Gastroesophageal sphincter (tissue), 3 donors: ENCODE data around the gene PFN2.

Source experiments
- POLR2A ChIP-seq, 2 donors: fragments of 450-650 bp; IDR thresholded peaks; one replicate each; pipeline ENCODE4 v1.6.1; 2017; ENCODE audit warnings: antibody characterized with exemption in 2 of 2, mild to moderate bottlenecking in 2 of 2, moderate library complexity in 1 of 2
- TF ChIP-seq, protein P1 (sequence below), 4 experiments: fragments of 200-600 bp in 2 of 4; fragments of 450-650 bp in 2 of 4; sonication (generic) in 1 of 4; IDR thresholded peaks; one replicate each; pipeline ENCODE4 v1.5.1; 2017 to 2019; ENCODE audit warnings: antibody characterized with exemption in 4 of 4, mild to moderate bottlenecking in 2 of 4, moderate library complexity in 2 of 4

DNA sequence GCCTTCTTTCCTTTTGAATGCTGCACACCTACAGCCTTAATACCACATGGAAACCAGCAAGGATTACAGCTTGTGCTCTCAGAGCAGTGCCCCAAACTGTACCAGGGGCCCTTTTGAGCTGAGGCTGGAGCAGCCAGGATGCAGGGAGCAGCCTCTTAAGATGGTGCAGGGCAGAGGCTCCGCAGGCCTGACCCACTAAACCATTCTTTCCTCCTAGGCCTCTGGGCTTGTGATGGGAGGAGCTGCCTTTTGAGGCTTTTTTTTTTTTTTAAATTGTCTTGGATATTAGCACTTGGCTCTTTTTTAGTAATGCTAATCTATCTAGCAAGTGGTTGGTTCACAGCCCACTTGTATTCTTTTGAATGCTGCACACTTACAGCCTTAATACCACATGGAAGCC lies 37.7 kb downstream of the PFN2 start:
- TF ChIP-seq, protein P1, sequence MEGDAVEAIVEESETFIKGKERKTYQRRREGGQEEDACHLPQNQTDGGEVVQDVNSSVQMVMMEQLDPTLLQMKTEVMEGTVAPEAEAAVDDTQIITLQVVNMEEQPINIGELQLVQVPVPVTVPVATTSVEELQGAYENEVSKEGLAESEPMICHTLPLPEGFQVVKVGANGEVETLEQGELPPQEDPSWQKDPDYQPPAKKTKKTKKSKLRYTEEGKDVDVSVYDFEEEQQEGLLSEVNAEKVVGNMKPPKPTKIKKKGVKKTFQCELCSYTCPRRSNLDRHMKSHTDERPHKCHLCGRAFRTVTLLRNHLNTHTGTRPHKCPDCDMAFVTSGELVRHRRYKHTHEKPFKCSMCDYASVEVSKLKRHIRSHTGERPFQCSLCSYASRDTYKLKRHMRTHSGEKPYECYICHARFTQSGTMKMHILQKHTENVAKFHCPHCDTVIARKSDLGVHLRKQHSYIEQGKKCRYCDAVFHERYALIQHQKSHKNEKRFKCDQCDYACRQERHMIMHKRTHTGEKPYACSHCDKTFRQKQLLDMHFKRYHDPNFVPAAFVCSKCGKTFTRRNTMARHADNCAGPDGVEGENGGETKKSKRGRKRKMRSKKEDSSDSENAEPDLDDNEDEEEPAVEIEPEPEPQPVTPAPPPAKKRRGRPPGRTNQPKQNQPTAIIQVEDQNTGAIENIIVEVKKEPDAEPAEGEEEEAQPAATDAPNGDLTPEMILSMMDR (IDR thresholded peaks at IDR 0.05): no peak
- TF ChIP-seq POLR2A (IDR thresholded peaks at IDR 0.05): no peak
